ENCODE results near the gene NLRP12.
"Not testable (repeated sequence)": the region's sequence is repeated elsewhere in the genome, so short reads cannot be mapped to it uniquely, and the experiment has no call there.

NLRP12 gene

GRCh38 chr19:53828531-53828930 is 4.4 kb upstream of the NLRP12 start:
- no peak for DNase-seq (ENCODE audit: low read depth)

GRCh38 chr19:53826876-53827275 is 2.8 kb upstream of the NLRP12 start:
- no peak for DNase-seq (ENCODE audit: low read depth)

DNA sequence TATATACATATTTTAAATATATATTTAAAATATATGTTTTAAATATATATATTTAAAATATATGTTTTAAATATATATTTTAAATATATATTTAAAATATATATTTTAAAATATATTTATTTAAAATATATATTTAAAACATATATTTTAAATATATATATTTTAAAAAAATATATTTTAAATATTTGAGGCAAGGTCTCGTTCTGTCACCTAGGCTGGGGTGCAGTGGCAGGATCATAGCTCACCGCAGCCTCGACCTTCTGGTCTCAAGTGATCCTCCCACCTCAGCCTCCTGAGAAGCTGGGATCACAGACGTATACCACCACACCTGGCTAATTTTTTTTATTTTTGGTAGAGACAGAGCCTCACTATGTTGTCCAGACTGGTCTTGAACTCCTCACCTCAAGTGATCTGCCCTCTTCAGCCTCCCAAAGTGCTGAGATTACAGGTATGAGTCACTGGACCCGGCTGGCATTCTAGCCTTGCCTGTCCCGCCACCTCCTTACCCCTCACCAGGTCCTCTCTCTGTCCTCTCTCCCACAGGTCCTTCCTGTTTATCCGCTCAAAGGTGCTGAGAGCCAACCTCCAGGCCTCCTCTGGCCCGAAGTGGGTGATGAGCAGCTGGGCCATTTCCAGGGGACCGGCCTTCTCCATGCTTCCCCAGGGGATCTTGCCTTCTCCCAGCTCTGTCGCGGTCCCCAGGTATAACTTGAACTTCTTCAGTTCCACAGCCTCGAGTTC is 564 bp downstream of the NLRP12 start:
- DNase-seq (ENCODE audit: low read depth), result no peak

- no peak for DNase-seq (ENCODE audit: low read depth)
Observed at GRCh38 chr19:53819861-53820260, 4.3 kb downstream of the NLRP12 start.

DNA sequence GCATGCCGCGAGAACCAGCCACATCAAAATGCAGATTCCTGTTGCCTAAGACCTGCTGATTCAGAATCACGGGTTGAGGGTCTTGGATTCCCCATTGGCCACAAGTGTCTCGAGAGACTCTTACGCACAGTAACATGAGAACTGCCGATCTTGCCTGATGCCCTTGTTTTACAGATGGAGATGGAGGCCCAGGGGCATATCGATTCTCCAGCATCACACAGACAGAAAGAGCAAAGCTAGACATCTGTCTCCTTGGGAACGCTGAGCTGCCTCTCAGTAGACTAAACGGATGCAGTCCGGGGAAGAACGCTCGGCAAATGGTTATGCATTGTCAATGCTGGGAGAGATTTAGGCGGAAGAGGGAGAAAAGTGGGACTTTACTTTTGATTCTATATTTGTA is 5.4 kb downstream of the NLRP12 start:
- no peak for DNase-seq (ENCODE audit: low read depth)

DNA sequence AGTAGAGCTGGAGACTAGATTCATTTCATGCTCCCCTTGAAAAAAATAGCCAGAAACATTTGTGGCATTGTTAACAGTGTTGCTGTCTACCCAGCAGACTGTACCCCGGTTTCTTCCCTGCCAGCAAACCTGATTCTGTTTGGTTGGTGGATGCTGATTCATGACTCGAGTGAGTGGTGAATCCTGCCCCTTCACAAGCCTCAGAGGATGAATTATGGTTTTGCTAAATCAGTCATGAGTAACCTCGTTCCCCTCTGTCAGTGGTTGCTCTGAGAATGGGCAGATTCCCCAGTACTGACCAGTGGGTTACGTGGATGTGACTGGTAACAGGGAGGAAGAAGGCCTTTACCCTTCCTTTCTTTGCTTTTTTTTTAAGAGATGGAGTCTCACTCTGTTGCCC is 10.1 kb downstream of the NLRP12 start:
- DNase-seq (ENCODE audit: low read depth), result peak; percentile 33

GRCh38 chr19:53812335-53812734 is 11.8 kb downstream of the NLRP12 start:
- no peak for DNase-seq (ENCODE audit: low read depth)

DNA sequence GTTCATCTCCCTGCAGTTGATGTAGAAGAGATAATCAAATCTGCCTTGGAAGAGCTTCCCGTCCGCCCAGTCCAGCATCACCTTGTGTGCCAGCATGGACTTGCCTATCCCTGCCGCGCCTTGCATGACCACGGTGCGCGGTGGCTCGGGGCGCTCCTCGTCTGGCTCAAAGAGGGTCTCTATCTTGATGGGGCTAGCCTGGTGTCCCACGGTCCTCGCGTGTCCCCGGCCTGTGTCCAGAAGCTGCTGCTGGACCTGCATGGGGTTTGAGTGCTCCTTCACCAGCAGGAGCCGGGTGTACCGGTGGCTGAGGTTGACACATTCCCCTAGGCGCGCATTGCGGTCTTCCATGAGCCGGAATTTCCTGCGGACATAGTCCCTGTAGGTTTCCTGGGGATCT is 13.2 kb downstream of the NLRP12 start:
- DNase-seq (ENCODE audit: low read depth), result no peak

DNA sequence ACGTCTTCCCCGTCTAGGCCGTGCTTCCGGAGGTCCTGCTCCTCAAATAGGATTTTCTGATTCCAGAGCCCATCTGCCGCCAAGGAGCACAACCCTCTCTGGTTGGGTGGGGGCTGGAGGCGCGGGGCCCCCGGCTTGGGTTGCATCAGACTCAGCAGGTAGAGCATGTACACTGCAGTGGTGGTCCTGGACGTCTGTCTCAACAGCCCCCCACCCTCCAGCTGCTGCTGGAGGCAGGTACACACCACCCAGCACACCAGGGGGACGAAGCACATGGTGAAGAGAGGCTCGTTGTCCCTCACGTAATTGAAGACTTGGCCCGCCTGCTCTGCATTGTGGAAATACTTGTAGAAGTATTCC is 13.9 kb downstream of the NLRP12 start:
- no peak for DNase-seq (ENCODE audit: low read depth)

DNA sequence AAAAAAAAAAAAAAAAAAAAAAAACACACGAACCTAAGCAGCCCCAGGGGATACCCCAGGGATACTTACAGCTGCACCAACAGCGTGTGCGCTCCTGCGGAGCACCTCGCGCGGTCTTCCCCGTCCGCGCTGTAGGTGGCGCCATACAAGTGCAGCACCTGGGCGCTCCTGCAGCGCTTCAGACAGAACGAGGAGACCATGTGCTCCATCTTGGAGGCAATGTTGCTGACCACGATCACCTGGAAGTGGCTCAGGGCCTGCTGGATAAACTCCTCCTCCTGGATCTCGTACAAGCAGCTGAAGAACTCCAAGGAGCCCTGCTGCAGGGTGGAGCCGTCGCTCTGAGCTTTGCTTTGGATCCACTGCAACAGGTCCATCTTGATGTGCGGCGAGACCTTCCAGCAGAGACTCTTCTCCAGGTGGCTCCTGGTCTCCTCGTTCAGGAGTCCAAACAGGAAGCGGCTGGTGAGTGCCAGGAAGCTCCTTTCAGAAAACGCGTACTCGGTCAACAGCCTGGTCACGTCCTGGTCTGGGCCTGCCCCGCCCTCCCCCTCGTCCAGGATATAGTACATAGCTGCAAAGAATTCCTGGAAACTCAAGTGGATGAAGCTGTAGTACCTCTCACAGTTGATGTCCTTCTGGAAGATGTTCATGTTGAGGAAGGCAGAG is 14.5 kb downstream of the NLRP12 start:
- no peak for DNase-seq (ENCODE audit: low read depth)

DNA sequence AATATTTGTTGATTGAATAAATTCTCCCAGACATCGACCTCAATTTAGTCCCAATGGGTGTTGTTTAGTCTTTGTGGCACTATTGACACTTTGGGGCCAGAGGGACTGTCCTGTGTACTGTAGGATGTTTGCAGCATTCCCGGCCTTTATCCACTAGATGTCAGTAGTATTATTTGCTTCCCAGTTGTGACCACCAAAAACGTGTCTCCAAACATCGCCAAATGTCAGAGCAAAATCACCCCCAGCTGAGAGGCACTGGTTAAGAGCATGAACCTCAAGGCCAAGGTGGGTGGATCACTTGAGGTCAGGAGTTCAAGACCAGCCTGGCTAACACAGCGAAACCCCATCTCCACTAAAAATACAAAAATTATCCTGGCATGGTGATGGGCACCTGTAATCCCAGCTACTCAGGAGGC is 15.4 kb downstream of the NLRP12 start:
- peak; percentile 26 for DNase-seq (ENCODE audit: low read depth)

DNA sequence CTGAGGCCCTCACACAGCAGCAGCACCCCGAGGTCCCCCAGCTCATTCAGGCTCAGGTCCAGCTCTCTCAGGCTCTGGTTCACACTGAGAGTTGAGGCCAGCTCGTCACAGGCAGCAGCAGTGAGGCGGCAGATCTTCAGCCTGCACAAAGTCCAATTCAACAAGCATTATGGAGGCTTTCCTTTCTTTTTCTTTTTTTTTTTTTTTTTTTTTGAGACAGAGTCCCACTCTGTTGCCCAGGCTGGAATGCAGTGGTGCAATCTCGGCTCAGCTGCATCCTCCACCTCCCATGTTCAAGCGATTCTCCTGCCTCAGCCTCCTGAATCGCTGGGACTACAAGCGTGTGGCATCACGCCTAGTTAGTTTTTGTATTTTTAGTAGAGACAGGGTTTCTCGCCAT is 22.9 kb downstream of the NLRP12 start:
- no peak for DNase-seq (ENCODE audit: low read depth)

DNA sequence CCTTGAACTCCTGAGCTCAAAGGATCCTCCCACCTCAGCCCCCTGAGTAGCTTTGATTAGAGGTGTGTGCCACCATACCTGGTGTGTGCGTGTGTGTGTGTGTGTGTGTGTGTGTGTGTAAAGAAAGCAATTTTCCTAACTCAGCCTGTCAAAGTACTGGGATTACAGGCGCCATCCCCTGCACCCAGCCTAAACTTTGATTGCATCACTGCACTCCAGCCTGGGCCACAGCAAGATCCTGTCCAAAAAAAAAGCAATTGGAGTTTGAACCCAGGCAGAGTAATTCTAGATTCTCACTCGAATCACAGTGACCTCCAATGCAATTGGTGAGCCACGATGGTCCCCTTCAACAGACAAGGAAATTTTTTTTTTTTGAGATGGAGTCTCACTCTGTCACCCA is 29.1 kb downstream of the NLRP12 start:
- no peak for DNase-seq (ENCODE audit: low read depth)

DNA sequence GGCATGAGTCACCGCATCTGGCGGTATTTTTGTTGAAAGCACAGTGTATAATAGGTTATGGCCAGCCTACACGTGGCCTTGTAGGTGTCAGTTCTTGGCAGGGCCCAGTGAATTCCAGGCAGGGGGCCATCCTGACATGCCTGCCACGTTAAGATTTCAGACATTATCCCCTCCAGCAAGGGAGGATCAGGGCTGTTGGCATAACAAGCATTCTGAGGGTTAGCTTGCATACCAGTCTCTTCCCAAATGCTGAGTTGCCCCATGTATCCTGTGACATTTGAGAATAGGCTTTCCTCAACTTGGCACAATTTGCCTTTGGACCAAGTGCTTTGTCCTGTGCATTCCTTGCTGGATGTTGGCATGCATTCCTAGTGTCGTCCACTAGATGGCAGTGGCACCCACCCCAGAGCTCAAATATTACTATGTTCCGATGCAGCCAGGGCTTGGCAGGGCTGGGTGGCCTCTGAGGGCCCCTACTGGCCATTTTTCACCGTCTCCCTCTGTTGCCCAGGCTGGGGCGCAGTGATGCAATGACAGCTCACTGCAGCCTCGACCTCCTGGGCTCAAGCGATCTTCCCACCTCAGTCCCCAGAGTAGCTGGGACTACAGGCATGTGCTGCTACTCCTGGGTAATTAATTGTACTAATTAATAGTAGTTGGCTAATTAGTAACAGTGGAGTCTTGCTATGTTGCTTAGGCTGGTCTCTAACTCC is 31.2 kb downstream of the NLRP12 start:
- DNase-seq (ENCODE audit: low read depth), result peak; percentile 79

- no peak for DNase-seq (ENCODE audit: low read depth)
Observed at GRCh38 chr19:53789708-53790678, 34.1 kb downstream of the NLRP12 start.

GRCh38 chr19:53787266-53787665 is 36.8 kb downstream of the NLRP12 start:
- no peak for DNase-seq (ENCODE audit: low read depth)

- no peak for DNase-seq (ENCODE audit: low read depth)
Observed at GRCh38 chr19:53786744-53787143, 37.4 kb downstream of the NLRP12 start.

- DNase-seq (ENCODE audit: low read depth), result no peak
Observed at GRCh38 chr19:53785196-53785889, 38.8 kb downstream of the NLRP12 start.

GRCh38 chr19:53782698-53783097 is 41.4 kb downstream of the NLRP12 start:
- DNase-seq (ENCODE audit: low read depth), result no peak

GRCh38 chr19:53781332-53781731 is 42.8 kb downstream of the NLRP12 start:
- not testable (repeated sequence) for DNase-seq (ENCODE audit: low read depth)

- no peak for DNase-seq (ENCODE audit: low read depth)
Observed at GRCh38 chr19:53780506-53780905, 43.6 kb downstream of the NLRP12 start.
